Trophoblast cell (in vitro differentiated cells and primary cell): ENCODE measurements around the gene EXD3.
A peak's percentile ranks its signal among the peaks of the same experiment; 100 is the strongest.

Source experiments
- DNase-seq, 2 donors: peaks; one replicate each; pipeline ENCODE4 v3.0.0-alpha.2; 2016
- H2AFZ ChIP-seq: 2 replicates; pipeline ENCODE4 v1.6.1; 2013; ENCODE audit warnings: low read length, moderate library complexity, mild to moderate bottlenecking; ENCODE audit not compliant: insufficient read depth, poor library complexity
- H2AK5ac ChIP-seq: 2 replicates; pipeline ENCODE4 v1.6.1; 2013; ENCODE audit warnings: mild to moderate bottlenecking, low read length
- H2BK120ac ChIP-seq: 2 replicates; pipeline ENCODE4 v1.6.1; 2013; ENCODE audit warnings: low read length, mild to moderate bottlenecking, moderate library complexity; ENCODE audit not compliant: insufficient read depth, poor library complexity
- H2BK12ac ChIP-seq: 2 replicates; pipeline ENCODE4 v1.6.1; 2013; ENCODE audit warnings: mild to moderate bottlenecking, low read length, moderate library complexity
- H2BK5ac ChIP-seq: 2 replicates; pipeline ENCODE4 v1.6.1; 2013; ENCODE audit warnings: low read length, low read depth, moderate library complexity, mild to moderate bottlenecking; ENCODE audit not compliant: poor library complexity
- H3K14ac ChIP-seq: 2 replicates; pipeline ENCODE4 v1.6.1; 2013; ENCODE audit warnings: mild to moderate bottlenecking, low read length
- H3K18ac ChIP-seq: 2 replicates; pipeline ENCODE4 v1.6.1; 2013; ENCODE audit warnings: mild to moderate bottlenecking, low read length
- H3K23ac ChIP-seq: 2 replicates; pipeline ENCODE4 v1.6.1; 2013; ENCODE audit warnings: low read length
- H3K27ac ChIP-seq: 2 replicates; pipeline ENCODE4 v1.5.1; 2013; ENCODE audit warnings: low read depth, mild to moderate bottlenecking, inconsistent platforms, low read length, moderate library complexity
- H3K27me3 ChIP-seq: 2 replicates; pipeline ENCODE4 v1.6.1; 2013; ENCODE audit warnings: inconsistent platforms, mild to moderate bottlenecking, low read length, moderate library complexity; ENCODE audit not compliant: insufficient read depth
- H3K36me3 ChIP-seq, 2 experiments: 1 replicate in 1 of 2; 2 replicates in 1 of 2; pipeline ENCODE4 v1.6.1; 2013; ENCODE audit warnings: low read length in 2 of 2, mild to moderate bottlenecking in 2 of 2, moderate library complexity in 1 of 2; ENCODE audit not compliant: insufficient read depth in 2 of 2, control insufficient read depth in 1 of 2
- H3K4ac ChIP-seq: 2 replicates; pipeline ENCODE4 v1.6.1; 2013; ENCODE audit warnings: low read depth, mild to moderate bottlenecking, low read length, moderate library complexity
- H3K4me1 ChIP-seq, 2 experiments: 1 replicate in 1 of 2; 2 replicates in 1 of 2; pipeline ENCODE4 v1.6.1; 2013; ENCODE audit warnings: low read length in 2 of 2, mild to moderate bottlenecking in 2 of 2, moderate library complexity in 1 of 2; ENCODE audit not compliant: insufficient read depth in 2 of 2, control insufficient read depth in 1 of 2
- H3K4me2 ChIP-seq: 2 replicates; pipeline ENCODE4 v1.6.1; 2013; ENCODE audit warnings: inconsistent platforms, mild to moderate bottlenecking, low read length, moderate library complexity
- H3K4me3 ChIP-seq: 2 replicates; pipeline ENCODE4 v1.5.1; 2013; ENCODE audit warnings: mild to moderate bottlenecking, low read depth, low read length, inconsistent platforms
- H3K79me1 ChIP-seq: one replicate; pipeline ENCODE4 v1.6.1; 2013; ENCODE audit warnings: low read length
- H3K79me2 ChIP-seq: 2 replicates; pipeline ENCODE4 v1.6.1; 2013; ENCODE audit warnings: low read length, mild to moderate bottlenecking; ENCODE audit not compliant: control insufficient read depth, insufficient read depth, poor library complexity
- H3K9ac ChIP-seq: 2 replicates; pipeline ENCODE4 v1.6.1; 2013; ENCODE audit warnings: mild to moderate bottlenecking, low read length
- H3K9me3 ChIP-seq: 2 replicates; pipeline ENCODE4 v1.6.1; 2013; ENCODE audit warnings: low read depth, mild to moderate bottlenecking, control low read depth, inconsistent platforms, low read length; ENCODE audit not compliant: insufficient read depth
- H4K12ac ChIP-seq: 2 replicates; pipeline ENCODE4 v1.6.1; 2013; ENCODE audit warnings: low read depth, mild to moderate bottlenecking, low read length, moderate library complexity
- H4K8ac ChIP-seq: 2 replicates; pipeline ENCODE4 v1.6.1; 2013; ENCODE audit warnings: low read depth, mild to moderate bottlenecking, low read length, moderate library complexity
- H4K91ac ChIP-seq: one replicate; pipeline ENCODE4 v1.6.1; 2013; ENCODE audit warnings: low read depth, mild to moderate bottlenecking, low read length, moderate library complexity
- WGBS: extraction: QIAGEN DNeasy Blood & Tissue Kit; methylation state at CpG from one replicate; pipeline ENCODE4 v1.1.7; 2013; ENCODE audit warnings: missing lambda C conversion rate; ENCODE audit not compliant: insufficient read length, insufficient coverage; ENCODE audit errors: extremely low coverage; 5-methylcytosine and 5-hydroxymethylcytosine counted together

The EXD3 gene

DNA sequence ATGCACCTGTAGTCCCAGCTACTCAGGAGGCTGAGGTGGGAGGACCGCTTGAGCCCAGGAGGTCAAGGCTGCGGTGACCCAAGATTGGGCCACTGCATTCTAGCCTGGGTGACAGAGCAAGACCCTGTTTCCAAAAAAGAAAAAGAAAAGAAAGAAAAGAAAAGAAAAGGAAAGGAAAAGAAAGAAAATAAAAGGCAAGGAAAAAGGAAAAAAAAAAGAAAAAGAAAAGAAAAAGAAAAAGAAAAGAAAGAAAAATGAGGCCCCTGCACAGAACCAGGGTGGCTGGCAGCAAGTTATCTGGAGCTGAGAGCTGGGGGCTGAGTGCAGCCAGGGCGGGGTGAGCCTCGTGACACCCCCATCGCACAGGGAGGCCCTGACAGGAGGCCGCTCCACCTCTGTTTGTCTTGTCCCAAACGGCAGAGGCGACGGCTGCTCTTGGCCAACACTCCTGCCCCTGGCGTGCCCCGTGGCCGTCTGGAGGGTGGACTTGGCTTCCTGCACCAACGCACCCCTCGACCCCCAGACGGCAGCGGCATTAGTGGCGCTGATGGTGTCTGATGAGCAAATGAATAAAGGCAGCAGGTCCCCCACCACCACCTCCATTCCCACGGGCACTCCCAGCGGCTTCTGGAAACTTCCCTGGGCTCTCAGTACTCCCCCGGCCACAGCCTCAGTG, 16.7 kb downstream of the EXD3 start:
- no peak overlapping the region for H3K4ac ChIP-seq
- peaks cover 2% of the 10 kb centered on the region for H3K79me2 ChIP-seq
- H3K18ac ChIP-seq = no peak overlapping the region
- H3K9me3 ChIP-seq = no peaks in the 10 kb centered on the region
- H3K4me1 ChIP-seq = peaks cover 0 to 11% of the 10 kb centered on the region in 2 experiments
- no peak overlapping the region for H4K12ac ChIP-seq
- H3K27me3 ChIP-seq = peaks cover 3% of the 10 kb centered on the region
- no peak overlapping the region for H2AFZ ChIP-seq
- no peak overlapping the region for H4K8ac ChIP-seq
- H3K36me3 ChIP-seq = peaks cover 0 to 2% of the 10 kb centered on the region in 2 experiments
- H3K23ac ChIP-seq = no peak overlapping the region
- H3K14ac ChIP-seq = no peak overlapping the region
- H3K79me1 ChIP-seq = peaks cover 2% of the 10 kb centered on the region
- no peak overlapping the region for H3K9ac ChIP-seq
- H2AK5ac ChIP-seq = no peak overlapping the region
- no CpG with 5 or more reads among the region's 20 CpGs for WGBS
- H3K4me3 ChIP-seq = no peak overlapping the region
- no peak overlapping the region for H2BK12ac ChIP-seq
- no peak overlapping the region for H2BK5ac ChIP-seq
- H3K4me2 ChIP-seq = no peak overlapping the region
- H3K27ac ChIP-seq = no peak overlapping the region
- no peak for DNase-seq
- no peak overlapping the region for H2BK120ac ChIP-seq
- H4K91ac ChIP-seq = no peak overlapping the region

DNA sequence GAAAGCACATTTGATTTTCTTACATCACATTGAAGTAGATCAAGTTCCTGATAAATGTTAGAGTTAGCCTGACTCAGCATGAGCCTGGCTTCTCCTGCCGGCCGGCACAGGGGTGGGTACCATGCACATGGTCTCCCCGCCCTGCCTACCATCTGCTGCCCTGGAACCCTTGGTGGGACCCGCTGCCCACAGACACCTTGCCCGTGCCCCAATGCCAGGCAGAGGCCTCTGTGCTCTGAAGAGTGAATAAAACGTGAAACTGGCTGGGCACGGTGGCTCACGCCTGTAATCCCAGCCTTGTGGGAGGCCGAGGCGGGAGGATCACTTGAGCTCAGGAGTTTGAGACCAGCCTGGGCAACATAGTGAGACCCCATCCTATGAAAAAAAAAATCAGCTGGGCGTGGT, 17.3 kb downstream of the EXD3 start:
- WGBS = no CpG with 5 or more reads among the region's 11 CpGs
- H3K14ac ChIP-seq = no peak overlapping the region
- no peak overlapping the region for H3K27ac ChIP-seq
- no peak overlapping the region for H2BK12ac ChIP-seq
- H2AK5ac ChIP-seq = no peak overlapping the region
- no peak overlapping the region for H4K12ac ChIP-seq
- peaks cover 3% of the 10 kb centered on the region for H3K27me3 ChIP-seq
- H4K91ac ChIP-seq = no peak overlapping the region
- H3K79me1 ChIP-seq = peaks cover 2% of the 10 kb centered on the region
- no peak overlapping the region for H2AFZ ChIP-seq
- no peak overlapping the region for H4K8ac ChIP-seq
- H3K4me1 ChIP-seq = peaks cover 0 to 11% of the 10 kb centered on the region in 2 experiments
- no peak overlapping the region for H2BK120ac ChIP-seq
- no peak overlapping the region for H3K4ac ChIP-seq
- H3K18ac ChIP-seq = no peak overlapping the region
- H2BK5ac ChIP-seq = no peak overlapping the region
- H3K36me3 ChIP-seq = peaks cover 0 to 2% of the 10 kb centered on the region in 2 experiments
- no peak overlapping the region for H3K4me3 ChIP-seq
- H3K4me2 ChIP-seq = no peak overlapping the region
- DNase-seq = no peak
- H3K79me2 ChIP-seq = peaks cover 2% of the 10 kb centered on the region
- H3K9me3 ChIP-seq = no peaks in the 10 kb centered on the region
- no peak overlapping the region for H3K23ac ChIP-seq
- no peak overlapping the region for H3K9ac ChIP-seq

DNA sequence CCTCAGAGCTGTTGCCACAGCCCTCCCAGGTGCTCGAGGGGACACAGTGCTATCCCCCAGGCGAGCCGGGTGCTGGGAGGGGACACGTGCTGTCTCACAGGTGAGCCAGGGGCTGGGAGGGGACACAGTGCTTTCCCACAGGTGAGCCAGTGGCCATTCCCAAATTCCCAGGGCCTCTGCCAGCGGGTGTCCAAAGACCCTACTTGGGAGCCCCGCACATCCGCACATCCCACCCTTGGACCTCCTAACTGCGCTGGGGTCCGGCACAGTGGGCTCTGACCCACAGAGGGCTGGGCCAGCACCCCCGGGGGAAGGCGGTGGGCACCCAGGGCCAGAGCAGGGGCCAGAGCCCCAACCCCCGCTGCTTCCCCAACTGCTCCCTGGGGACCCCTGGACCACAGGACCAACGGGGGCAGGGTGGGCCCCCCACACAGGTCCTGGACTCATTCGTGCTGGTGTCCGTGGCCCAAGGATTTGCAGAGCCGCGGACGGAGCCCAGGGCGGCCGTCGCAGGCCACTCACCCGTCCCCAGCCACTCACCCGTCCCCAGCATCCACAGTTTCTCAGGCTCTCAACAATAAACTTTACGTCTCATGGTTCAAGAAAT, 17.9 kb downstream of the EXD3 start:
- Histone ChIP-seq H3K9ac (no peak overlapping the region), H3K27ac (no peak overlapping the region), H3K79me1 (peaks cover 2% of the 10 kb centered on the region), H3K14ac (no peak overlapping the region), H4K12ac (no peak overlapping the region), H3K79me2 (no peaks in the 10 kb centered on the region), H2AFZ (no peak overlapping the region), H3K4me2 (no peak overlapping the region), H3K4me3 (peak overlapping the region; percentile 47), H3K18ac (no peak overlapping the region), H4K91ac (no peak overlapping the region), H3K9me3 (no peaks in the 10 kb centered on the region), H3K27me3 (peaks cover 3% of the 10 kb centered on the region), H2BK12ac (no peak overlapping the region), H3K23ac (no peak overlapping the region), H2BK5ac (no peak overlapping the region), H2AK5ac (no peak overlapping the region), H3K4ac (no peak overlapping the region), H4K8ac (no peak overlapping the region), H3K36me3 (peaks cover 0 to 2% of the 10 kb centered on the region in 2 experiments), H3K4me1 (peaks cover 0 to 9% of the 10 kb centered on the region in 2 experiments), H2BK120ac (no peak overlapping the region)
- WGBS = no CpG with 5 or more reads among the region's 24 CpGs
- DNase-seq = no peak

DNA sequence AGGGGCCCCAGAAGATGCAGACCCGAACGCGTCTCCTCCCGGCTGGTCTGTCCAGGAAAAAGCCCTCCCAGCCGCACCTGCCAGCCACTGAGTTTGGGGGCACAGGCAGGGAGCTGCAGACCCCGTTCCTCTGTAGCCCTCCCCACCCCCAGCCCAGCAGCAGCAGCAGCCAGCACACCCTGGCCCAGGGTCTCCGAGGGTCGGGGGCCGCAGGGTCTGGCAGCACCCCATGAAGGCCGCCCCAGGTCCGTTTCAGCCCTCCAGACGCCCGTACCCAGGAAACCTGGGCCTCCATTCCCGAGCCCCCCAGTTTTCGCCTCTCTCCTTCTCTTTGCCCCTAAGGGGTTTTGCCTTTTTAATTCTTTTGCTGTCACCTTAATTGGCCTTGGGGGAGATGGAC, 19.7 kb downstream of the EXD3 start:
- H3K4me3 ChIP-seq = no peak overlapping the region
- peaks cover 2% of the 10 kb centered on the region for H3K79me1 ChIP-seq
- H3K36me3 ChIP-seq = no peaks in the 10 kb centered on the region
- H3K9me3 ChIP-seq = peaks cover 3% of the 10 kb centered on the region
- WGBS = no CpG with 5 or more reads among the region's 15 CpGs
- no peak overlapping the region for H3K23ac ChIP-seq
- H3K27me3 ChIP-seq = peaks cover 3% of the 10 kb centered on the region
- H2AFZ ChIP-seq = no peak overlapping the region
- no peak overlapping the region for H3K4me2 ChIP-seq
- no peak overlapping the region for H3K18ac ChIP-seq
- H4K8ac ChIP-seq = no peak overlapping the region
- H3K27ac ChIP-seq = no peak overlapping the region
- H3K9ac ChIP-seq = no peak overlapping the region
- H4K12ac ChIP-seq = no peak overlapping the region
- H3K4ac ChIP-seq = no peak overlapping the region
- H3K79me2 ChIP-seq = no peaks in the 10 kb centered on the region
- H2BK5ac ChIP-seq = no peak overlapping the region
- no peak overlapping the region for H3K14ac ChIP-seq
- H2BK12ac ChIP-seq = no peak overlapping the region
- DNase-seq = no peak
- no peak overlapping the region for H4K91ac ChIP-seq
- no peak overlapping the region for H2AK5ac ChIP-seq
- no peak overlapping the region for H2BK120ac ChIP-seq
- H3K4me1 ChIP-seq = peaks cover 0 to 9% of the 10 kb centered on the region in 2 experiments
